Activated naive CD4-positive, alpha-beta T cell (primary cell): ENCODE measurements around the gene HPCAL1.
"Not testable (repeated sequence)": the region's sequence is repeated elsewhere in the genome, so short reads cannot be mapped to it uniquely, and the experiment has no call there.

ENCODE experiments used
- DNase-seq, 4 experiments: peaks; one replicate each; lab custom pipeline; 2025; lab: John Stamatoyannopoulos, UW

HPCAL1 gene

GRCh38 chr2:10442469-10443126, 139.9 kb downstream of the HPCAL1 start:
- not testable (repeated sequence) for DNase-seq

- DNase-seq = no peak
These were observed 141.8 kb downstream of the HPCAL1 start for GRCh38 chr2:10444463-10444862.

GRCh38 chr2:10446631-10447030, 143.9 kb downstream of the HPCAL1 start:
- DNase-seq = no peak

GRCh38 chr2:10447300-10447894, 144.7 kb downstream of the HPCAL1 start:
- DNase-seq = no peak

GRCh38 chr2:10447895-10448575, 145.3 kb downstream of the HPCAL1 start, which contains the start of gene ODC1:
ODC1 (minus strand) TSS chr2:10448327; CDS start chr2:10445032, 3,295 bp downstream.
- DNase-seq = peak; percentile 97 to 99 (median 98)

- DNase-seq = peak; percentile 97 to 99 (median 98)
These were observed 146.1 kb downstream of the HPCAL1 start for GRCh38 chr2:10448576-10449485.

GRCh38 chr2:10449486-10449831, 146.8 kb downstream of the HPCAL1 start:
- DNase-seq = no peak

GRCh38 chr2:10449838-10450691, 147.4 kb downstream of the HPCAL1 start:
- no peak for DNase-seq

GRCh38 chr2:10451819-10452218, 149.1 kb downstream of the HPCAL1 start:
- DNase-seq = no peak

GRCh38 chr2:10452312-10452711, 149.6 kb downstream of the HPCAL1 start:
- no peak for DNase-seq

GRCh38 chr2:10452956-10453904, 150.5 kb downstream of the HPCAL1 start:
- no peak for DNase-seq

GRCh38 chr2:10453905-10454298, 151.2 kb downstream of the HPCAL1 start:
- DNase-seq = no peak

GRCh38 chr2:10454505-10454904, 151.8 kb downstream of the HPCAL1 start:
- DNase-seq = no peak

GRCh38 chr2:10457195-10457594, 154.5 kb downstream of the HPCAL1 start:
- not testable (repeated sequence) for DNase-seq

- no peak for DNase-seq
These were observed 155.3 kb downstream of the HPCAL1 start for GRCh38 chr2:10457846-10458598.

- DNase-seq = no peak
These were observed 157.7 kb downstream of the HPCAL1 start for GRCh38 chr2:10460366-10460796.

- DNase-seq = no peak
These were observed 159.7 kb downstream of the HPCAL1 start for GRCh38 chr2:10462178-10463083.

- DNase-seq = no peak
These were observed 163.2 kb downstream of the HPCAL1 start for GRCh38 chr2:10465910-10466309.
